22Rv1 (cell line): ENCODE results near the gene PPCDC.

Experiments
- CTCF ChIP-seq: fragments of 450-650 bp; IDR thresholded peaks from 2 replicates; pipeline ENCODE4 v1.5.1; 2017; ENCODE audit warnings: mild to moderate bottlenecking
- ZFX ChIP-seq: fragments of 450-650 bp; IDR thresholded peaks from 2 replicates; pipeline ENCODE4 v1.6.1; 2017; ENCODE audit warnings: antibody characterized with exemption, borderline replicate concordance

- TF ChIP-seq CTCF (no peak), ZFX (no peak)
Observed at GRCh38 chr15:75098404-75098803, 75.0 kb downstream of the PPCDC start.
